GM21367 (cell line): Measurements from ENCODE around the gene DPP8.
"Not testable (repeated sequence)": the region's sequence is repeated elsewhere in the genome, so short reads cannot be mapped to it uniquely, and the experiment has no call there.

Experiments
- ATAC-seq: cut with Tn5 transposase; IDR thresholded peaks from one replicate; pipeline ENCODE4 v1.9.1; 2021; ENCODE audit not compliant: unreplicated experiment

DPP8 gene

GRCh38 chr15:65525622-65526021 is 8.1 kb upstream of the DPP8 start:
- no peak for ATAC-seq

- ATAC-seq, result no peak
These were observed 6.7 kb upstream of the DPP8 start for GRCh38 chr15:65524226-65524625.

- no peak for ATAC-seq
These were observed 3.9 kb upstream of the DPP8 start for GRCh38 chr15:65521350-65521749.

- ATAC-seq, result no peak
These were observed 1.3 kb upstream of the DPP8 start for GRCh38 chr15:65518633-65519285.

- no peak for ATAC-seq
These were observed 348 bp upstream of the DPP8 start for GRCh38 chr15:65517866-65518207.

- ATAC-seq, result no peak
These were observed 4.6 kb downstream of the DPP8 start for GRCh38 chr15:65512807-65513416.

GRCh38 chr15:65512189-65512588 is 5.3 kb downstream of the DPP8 start:
- no peak for ATAC-seq

GRCh38 chr15:65509321-65509720 is 8.2 kb downstream of the DPP8 start:
- ATAC-seq, result no peak

GRCh38 chr15:65494076-65494475 is 23.4 kb downstream of the DPP8 start:
- ATAC-seq, result no peak

- ATAC-seq, result no peak
These were observed 32.6 kb downstream of the DPP8 start for GRCh38 chr15:65484876-65485275.

GRCh38 chr15:65476903-65477302 is 40.6 kb downstream of the DPP8 start:
- no peak for ATAC-seq

- no peak for ATAC-seq
These were observed 46.6 kb downstream of the DPP8 start for GRCh38 chr15:65470866-65471265.

- ATAC-seq, result no peak
These were observed 49.1 kb downstream of the DPP8 start for GRCh38 chr15:65468229-65468909.

- no peak for ATAC-seq
These were observed 50.6 kb downstream of the DPP8 start for GRCh38 chr15:65466901-65467300.

- ATAC-seq, result not testable (repeated sequence)
These were observed 54.4 kb downstream of the DPP8 start for GRCh38 chr15:65463096-65463495.

- ATAC-seq, result no peak
These were observed 56.6 kb downstream of the DPP8 start for GRCh38 chr15:65460741-65461347.

- ATAC-seq, result not testable (repeated sequence)
These were observed 62.2 kb downstream of the DPP8 start for GRCh38 chr15:65455256-65455655.

- ATAC-seq, result no peak
These were observed 65.5 kb downstream of the DPP8 start for GRCh38 chr15:65451989-65452388.

GRCh38 chr15:65450556-65450955 is 66.9 kb downstream of the DPP8 start:
- no peak for ATAC-seq

GRCh38 chr15:65447145-65447544 is 70.3 kb downstream of the DPP8 start:
- no peak for ATAC-seq

- ATAC-seq, result no peak
These were observed 83.3 kb downstream of the DPP8 start for GRCh38 chr15:65434201-65434600.

GRCh38 chr15:65431731-65432130 is 85.8 kb downstream of the DPP8 start:
- no peak for ATAC-seq
